WERI-Rb-1 (cell line): Measurements from ENCODE around the gene CACNA2D2.

Source experiments
- DNase-seq: peaks from one replicate; pipeline ENCODE4 v3.0.0-alpha.2; 2020
- H3K27ac ChIP-seq: fragments of 250-450 bp; sonication (Bioruptor Pico); 2 replicates; pipeline ENCODE4 v1.5.1; 2020; ENCODE audit warnings: mild to moderate bottlenecking, moderate library complexity
- H3K27me3 ChIP-seq: fragments of 250-450 bp; sonication (Bioruptor Pico); 2 replicates; pipeline ENCODE4 v1.5.1; 2021; ENCODE audit warnings: mild to moderate bottlenecking, low read depth, moderate library complexity; ENCODE audit not compliant: insufficient read depth, severe bottlenecking
- H3K36me3 ChIP-seq: fragments of 250-450 bp; sonication (Bioruptor Pico); 2 replicates; pipeline ENCODE4 v1.5.1; 2020; ENCODE audit warnings: mild to moderate bottlenecking, moderate library complexity
- H3K4me3 ChIP-seq: 2 replicates; pipeline ENCODE4 v1.5.1; 2011; ENCODE audit warnings: low read depth, mild to moderate bottlenecking, control low read depth, low read length
- H3K9me3 ChIP-seq: fragments of 250-450 bp; sonication (Bioruptor Pico); 2 replicates; pipeline ENCODE4 v1.5.1; 2021; ENCODE audit warnings: mild to moderate bottlenecking, moderate library complexity; ENCODE audit not compliant: severe bottlenecking
- TF ChIP-seq, protein P1 (sequence below): IDR thresholded peaks from 2 replicates; pipeline ENCODE4 v1.5.1; 2011; ENCODE audit warnings: low read depth, mild to moderate bottlenecking, control low read depth, inconsistent platforms, low read length

CACNA2D2 gene

DNA sequence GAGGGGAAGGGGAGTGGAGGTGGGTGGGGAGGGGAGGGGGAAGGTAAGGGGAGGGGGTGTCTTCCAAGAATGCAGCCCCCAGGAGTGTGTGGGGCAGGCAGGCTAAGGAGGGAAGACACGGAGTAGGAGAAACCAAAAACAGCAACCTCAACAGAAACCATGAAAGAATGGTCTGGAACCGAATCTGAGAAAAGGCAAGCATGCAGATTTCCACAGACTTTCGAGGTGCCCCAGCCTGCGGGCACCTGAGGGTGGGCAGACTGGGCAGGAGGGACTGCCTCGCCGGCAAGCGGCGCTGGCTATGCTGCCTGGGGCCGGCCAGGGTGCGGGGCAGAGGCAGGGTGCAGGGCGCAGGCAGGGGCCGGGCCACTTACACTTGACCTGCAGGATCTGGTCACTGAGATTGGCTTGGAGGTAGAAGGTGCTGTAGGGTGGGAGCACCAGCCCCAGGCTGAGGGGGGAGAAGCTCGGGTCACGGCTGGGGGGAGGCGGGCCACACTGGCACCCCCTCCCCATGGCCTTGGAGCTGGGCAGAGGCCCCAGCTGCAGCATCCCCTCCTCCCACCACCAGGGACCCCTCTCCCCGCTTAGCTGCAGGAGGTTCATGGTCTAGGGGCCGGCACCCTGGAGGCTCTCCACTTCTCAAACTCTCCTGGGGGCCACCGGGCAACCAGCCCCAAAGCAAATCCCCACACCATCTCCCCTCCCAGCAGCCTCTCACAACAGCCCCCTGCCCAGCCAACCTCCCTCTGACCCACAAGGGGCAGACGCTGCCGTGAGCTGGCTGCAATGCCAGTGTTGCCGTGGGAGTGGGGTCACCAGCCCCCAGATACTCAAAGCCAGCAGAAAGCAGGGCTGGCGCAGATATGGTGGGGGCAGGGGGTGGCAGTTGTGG is 128.8 kb downstream of the CACNA2D2 start:
- Histone ChIP-seq H3K4me3 (no peak overlapping the region), H3K27me3 (no peaks in the 10 kb centered on the region), H3K9me3 (no peaks in the 10 kb centered on the region), H3K27ac (no peak overlapping the region), H3K36me3 (no peaks in the 10 kb centered on the region)
- no peak for DNase-seq
- TF ChIP-seq, protein P1, sequence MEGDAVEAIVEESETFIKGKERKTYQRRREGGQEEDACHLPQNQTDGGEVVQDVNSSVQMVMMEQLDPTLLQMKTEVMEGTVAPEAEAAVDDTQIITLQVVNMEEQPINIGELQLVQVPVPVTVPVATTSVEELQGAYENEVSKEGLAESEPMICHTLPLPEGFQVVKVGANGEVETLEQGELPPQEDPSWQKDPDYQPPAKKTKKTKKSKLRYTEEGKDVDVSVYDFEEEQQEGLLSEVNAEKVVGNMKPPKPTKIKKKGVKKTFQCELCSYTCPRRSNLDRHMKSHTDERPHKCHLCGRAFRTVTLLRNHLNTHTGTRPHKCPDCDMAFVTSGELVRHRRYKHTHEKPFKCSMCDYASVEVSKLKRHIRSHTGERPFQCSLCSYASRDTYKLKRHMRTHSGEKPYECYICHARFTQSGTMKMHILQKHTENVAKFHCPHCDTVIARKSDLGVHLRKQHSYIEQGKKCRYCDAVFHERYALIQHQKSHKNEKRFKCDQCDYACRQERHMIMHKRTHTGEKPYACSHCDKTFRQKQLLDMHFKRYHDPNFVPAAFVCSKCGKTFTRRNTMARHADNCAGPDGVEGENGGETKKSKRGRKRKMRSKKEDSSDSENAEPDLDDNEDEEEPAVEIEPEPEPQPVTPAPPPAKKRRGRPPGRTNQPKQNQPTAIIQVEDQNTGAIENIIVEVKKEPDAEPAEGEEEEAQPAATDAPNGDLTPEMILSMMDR, result no peak

- Histone ChIP-seq H3K27me3 (no peaks in the 10 kb centered on the region), H3K27ac (peak overlapping the region; percentile 58; the same call in 1 of the 2 replicates), H3K4me3 (no peak overlapping the region), H3K9me3 (no peaks in the 10 kb centered on the region), H3K36me3 (no peaks in the 10 kb centered on the region)
- DNase-seq, result no peak
- TF ChIP-seq, protein P1, result no peak
Measured at GRCh38 chr3:50373146-50374051, 130.0 kb downstream of the CACNA2D2 start.

GRCh38 chr3:50372349-50372748 is 131.1 kb downstream of the CACNA2D2 start:
- TF ChIP-seq, protein P1, result 0 out of 2 replicates have a peak, but pooled peaks have one; percentile 36
- Histone ChIP-seq H3K9me3 (no peaks in the 10 kb centered on the region), H3K27ac (peak overlapping the region; percentile 58), H3K27me3 (no peaks in the 10 kb centered on the region), H3K4me3 (no peak overlapping the region), H3K36me3 (no peaks in the 10 kb centered on the region)
- DNase-seq, result peak; percentile 55

DNA sequence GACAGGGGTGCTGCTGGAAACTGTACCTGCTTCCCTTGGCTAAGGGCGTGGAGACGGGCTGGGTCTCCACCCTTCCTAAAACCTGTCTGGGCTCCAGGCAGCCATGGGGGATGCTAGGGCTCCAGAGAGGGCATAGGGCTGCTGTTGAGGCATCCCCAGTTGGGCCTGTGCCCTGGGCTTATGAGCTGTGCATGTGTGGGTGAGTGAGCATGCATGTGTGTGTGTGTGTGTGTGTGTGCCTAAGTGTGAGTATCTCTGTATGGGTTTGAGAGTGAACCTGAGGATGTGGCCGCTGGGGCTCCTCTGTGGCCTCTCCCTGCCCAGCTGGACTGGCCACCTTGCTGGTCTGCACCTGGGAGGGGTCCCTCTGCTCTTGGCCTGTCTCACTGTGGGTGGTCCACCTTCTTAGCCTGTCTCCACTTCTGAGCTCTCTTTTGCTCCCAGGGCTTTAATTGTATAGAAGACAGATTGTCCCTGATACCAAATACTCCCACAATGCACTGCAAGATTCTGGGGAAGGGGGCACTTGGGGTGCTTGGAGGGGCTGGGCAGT is 132.2 kb downstream of the CACNA2D2 start:
- Histone ChIP-seq H3K27me3 (no peaks in the 10 kb centered on the region), H3K9me3 (no peaks in the 10 kb centered on the region), H3K36me3 (no peaks in the 10 kb centered on the region), H3K4me3 (no peak overlapping the region), H3K27ac (peak overlapping the region; percentile 21)
- no peak for DNase-seq
- TF ChIP-seq, protein P1, result no peak

DNA sequence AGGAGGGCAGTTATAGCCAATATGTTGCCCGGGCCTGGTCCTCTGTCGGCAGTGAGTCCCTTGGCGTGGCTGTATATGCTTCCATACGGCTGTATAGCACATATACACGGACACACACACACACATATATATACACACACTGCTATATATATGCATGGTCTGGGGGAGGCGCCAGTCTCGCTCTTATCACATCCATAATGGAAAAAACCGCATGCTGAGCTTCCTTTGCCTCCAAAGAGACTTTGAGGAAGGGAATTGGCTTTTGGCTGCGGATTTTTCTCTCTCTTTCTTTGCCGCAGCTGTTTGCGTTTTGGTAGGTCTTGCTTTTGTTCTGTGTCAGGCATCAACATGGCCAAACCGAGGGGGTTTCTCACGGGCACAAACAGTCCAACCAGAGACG is 132.8 kb downstream of the CACNA2D2 start:
- H3K36me3 ChIP-seq, result no peaks in the 10 kb centered on the region
- no peak overlapping the region for H3K4me3 ChIP-seq
- no peaks in the 10 kb centered on the region for H3K27me3 ChIP-seq
- no peak overlapping the region; the same call in 1 of the 2 replicates for H3K27ac ChIP-seq
- DNase-seq, result peak; percentile 68
- no peaks in the 10 kb centered on the region for H3K9me3 ChIP-seq
- TF ChIP-seq, protein P1, result peak; percentile 56
